Keratinocyte (primary cell): Measurements from ENCODE around the gene STAG1. TPM values are rescaled to one million over a fixed set of nuclear protein-coding genes. Genes with fewer than 3 reads are reported as not detected.

ENCODE experiments used
- DNase-seq: peaks from one replicate; pipeline ENCODE4 v3.0.0-alpha.2; 2011; ENCODE audit warnings: low read depth, missing footprints, low spot score
- FAIRE-seq: peaks from 2 replicates; lab custom pipeline; 2011; peaks lifted over from hg19 to GRCh38; lab: Jason Lieb, UNC
- H2AFZ ChIP-seq: 2 replicates; pipeline ENCODE4 v1.6.0; 2012; ENCODE audit warnings: low read length, control low read depth, inconsistent platforms; ENCODE audit not compliant: control insufficient read depth
- H3K27ac ChIP-seq: 2 replicates; pipeline ENCODE4 v1.5.1; 2011; ENCODE audit warnings: low read length; ENCODE audit not compliant: control insufficient read depth, insufficient read depth
- H3K27me3 ChIP-seq: 3 replicates; pipeline ENCODE4 v1.6.0; 2011; ENCODE audit warnings: low read length; ENCODE audit not compliant: control insufficient read depth, insufficient read depth; ENCODE audit errors: extremely low read depth
- H3K36me3 ChIP-seq, 2 experiments: 2 replicates in 1 of 2; 3 replicates in 1 of 2; pipeline ENCODE4 v1.5.1; 2011; ENCODE audit warnings: low read length in 2 of 2, mild to moderate bottlenecking in 1 of 2; ENCODE audit not compliant: control insufficient read depth in 2 of 2, insufficient read depth in 2 of 2; ENCODE audit errors: extremely low read depth in 1 of 2
- H3K4me1 ChIP-seq: 3 replicates; pipeline ENCODE4 v1.5.1; 2011; ENCODE audit warnings: low read length; ENCODE audit not compliant: control insufficient read depth, insufficient read depth; ENCODE audit errors: extremely low read depth
- H3K4me2 ChIP-seq: 3 replicates; pipeline ENCODE4 v1.6.0; 2011; ENCODE audit warnings: low read depth, low read length; ENCODE audit not compliant: control insufficient read depth, insufficient read depth; ENCODE audit errors: extremely low read depth
- H3K4me3 ChIP-seq, 3 experiments: fragments of 200-600 bp in 1 of 3; sonication (generic) in 1 of 3; 2 replicates in 2 of 3; 3 replicates in 1 of 3; pipeline ENCODE4 v1.5.1; 2011 to 2016; ENCODE audit warnings: low read length in 3 of 3, mild to moderate bottlenecking in 3 of 3, control low read depth in 2 of 3, inconsistent platforms in 1 of 3, low read depth in 1 of 3, mixed read lengths in 1 of 3, mixed run types in 1 of 3, moderate library complexity in 1 of 3; ENCODE audit not compliant: control insufficient read depth in 2 of 3, insufficient read depth in 2 of 3; ENCODE audit errors: extremely low read depth in 1 of 3
- H3K79me2 ChIP-seq: 2 replicates; pipeline ENCODE4 v1.6.0; 2012; ENCODE audit warnings: low read length; ENCODE audit not compliant: control insufficient read depth, insufficient read depth
- H3K9ac ChIP-seq: 3 replicates; pipeline ENCODE4 v1.6.0; 2011; ENCODE audit warnings: low read length; ENCODE audit not compliant: control insufficient read depth, insufficient read depth; ENCODE audit errors: extremely low read depth
- H3K9me1 ChIP-seq: 3 replicates; pipeline ENCODE4 v1.6.0; 2011; ENCODE audit warnings: low read length; ENCODE audit not compliant: control insufficient read depth, insufficient read depth; ENCODE audit errors: extremely low read depth
- H3K9me3 ChIP-seq: 2 replicates; pipeline ENCODE4 v1.5.1; 2012; ENCODE audit warnings: low read depth, low read length; ENCODE audit not compliant: control insufficient read depth
- H4K20me1 ChIP-seq: 3 replicates; pipeline ENCODE4 v1.6.0; 2011; ENCODE audit warnings: low read length; ENCODE audit not compliant: control insufficient read depth, insufficient read depth; ENCODE audit errors: extremely low read depth
- CTCF ChIP-seq, 3 experiments: IDR thresholded peaks in 1 of 3; conservative IDR thresholded peaks in 1 of 3; optimal IDR thresholded peaks in 1 of 3; 2 replicates in 2 of 3; 3 replicates in 1 of 3; pipeline versions ENCODE3 to v1.5.1; 2011; ENCODE audit warnings: low read length in 3 of 3, mild to moderate bottlenecking in 3 of 3, moderate library complexity in 2 of 3, control low read depth in 1 of 3, inconsistent platforms in 1 of 3; ENCODE audit not compliant: insufficient read depth in 2 of 3; ENCODE audit errors: extremely low read depth in 1 of 3
- EZH2 ChIP-seq: IDR thresholded peaks from one replicate; pipeline ENCODE4 v1.6.1; 2012; ENCODE audit warnings: inconsistent platforms, mild to moderate bottlenecking, low read length, moderate library complexity
- dilution Hi-C: fragments of 300-500 bp; cut with MboI; formaldehyde crosslinking; loops from one replicate; pipeline ENCODE4 v1.7.0; 2020; ENCODE audit warnings: low sequenced_read_pairs; ENCODE audit not compliant: extremely low pct_ligation_motif_present
- polyA plus RNA-seq, 5 experiments: library from polyadenylated mRNA; depleted of rRNA in 3 of 5; stranded (reverse) in 3 of 5; stranded (forward) in 1 of 5; unstranded in 1 of 5; fragments of >200 nt; gene quantifications; 1 replicate in 1 of 5; 2 replicates in 3 of 5; 3 replicates in 1 of 5; pipeline versions ENCODE4 v1.2.1 to v1.2.3, GENCODE V29; 2011 to 2012; ENCODE audit warnings: missing spikeins in 2 of 5, low read depth in 1 of 5, low replicate concordance in 1 of 5

STAG1 gene
- polyA plus RNA-seq, 1 donor (not counting 4 experiments of a cell fraction or from before 2014, with no cell fraction given) = 11.8 TPM

- H3K9me3 ChIP-seq = no peaks in the 10 kb centered on the region
- no peak for DNase-seq
- dilution Hi-C loops = no loop called here
- H3K27me3 ChIP-seq = no peaks in the 10 kb centered on the region
- H3K4me2 ChIP-seq = no peak overlapping the region
- H3K9me1 ChIP-seq = no peaks in the 10 kb centered on the region
- no peak overlapping the region for H3K4me3 ChIP-seq
- no peak for TF ChIP-seq EZH2
- H4K20me1 ChIP-seq = no peaks in the 10 kb centered on the region
- H2AFZ ChIP-seq = no peak overlapping the region
- no peak overlapping the region for H3K27ac ChIP-seq
- no peak for FAIRE-seq
- no peaks in the 10 kb centered on the region for H3K36me3 ChIP-seq
- H3K9ac ChIP-seq = no peak overlapping the region
- H3K79me2 ChIP-seq = peaks cover 25% of the 10 kb centered on the region
- no peaks in the 10 kb centered on the region for H3K4me1 ChIP-seq
Observed at GRCh38 chr3:136637176-136637575, 115.0 kb downstream of the STAG1 start.

- DNase-seq (no peak), FAIRE-seq (no peak)
- Histone ChIP-seq H2AFZ (no peak overlapping the region), H3K9me3 (no peaks in the 10 kb centered on the region), H3K9me1 (no peaks in the 10 kb centered on the region), H3K36me3 (no peaks in the 10 kb centered on the region), H3K4me2 (no peak overlapping the region), H3K9ac (no peak overlapping the region), H3K27ac (no peak overlapping the region), H3K27me3 (no peaks in the 10 kb centered on the region), H3K4me3 (no peak overlapping the region), H3K79me2 (peaks cover 23% of the 10 kb centered on the region), H4K20me1 (no peaks in the 10 kb centered on the region), H3K4me1 (no peaks in the 10 kb centered on the region)
- no peak for TF ChIP-seq CTCF (optimal IDR thresholded peaks at IDR 0.05 in 1 of 3, IDR thresholded peaks at IDR 0.05 in 1 of 3, conservative IDR thresholded peaks at IDR 0.05 in 1 of 3; ENCODE audit: extremely low read depth in 1 of 3, insufficient read depth in 2 of 3, low read length in 3 of 3)
- no peak for TF ChIP-seq EZH2
- dilution Hi-C loops = no loop called here
Observed at GRCh38 chr3:136634821-136635220, 117.4 kb downstream of the STAG1 start.

- no peaks in the 10 kb centered on the region for H3K9me1 ChIP-seq
- FAIRE-seq (no peak), DNase-seq (no peak)
- dilution Hi-C loops = no loop called here
- H4K20me1 ChIP-seq = no peaks in the 10 kb centered on the region
- TF ChIP-seq CTCF (optimal IDR thresholded peaks at IDR 0.05 in 1 of 3, IDR thresholded peaks at IDR 0.05 in 1 of 3, conservative IDR thresholded peaks at IDR 0.05 in 1 of 3; ENCODE audit: extremely low read depth in 1 of 3, insufficient read depth in 2 of 3, low read length in 3 of 3) = no peak
- TF ChIP-seq EZH2 = no peak
- H3K9me3 ChIP-seq = no peaks in the 10 kb centered on the region
- no peaks in the 10 kb centered on the region for H3K27me3 ChIP-seq
- H3K79me2 ChIP-seq = peaks cover 19% of the 10 kb centered on the region
- no peak overlapping the region for H3K9ac ChIP-seq
- no peaks in the 10 kb centered on the region for H3K36me3 ChIP-seq
- H3K4me2 ChIP-seq = no peak overlapping the region
- no peak overlapping the region for H3K27ac ChIP-seq
- H3K4me3 ChIP-seq = no peak overlapping the region
- H2AFZ ChIP-seq = no peak overlapping the region
- no peaks in the 10 kb centered on the region for H3K4me1 ChIP-seq
Observed at GRCh38 chr3:136632625-136633081, 119.5 kb downstream of the STAG1 start.
